Astrocyte of the spinal cord (primary cell): Measurements from ENCODE around the gene ANKRD40.
A peak's percentile ranks its signal among the peaks of the same experiment; 100 is the strongest.

ENCODE experiments used
- DNase-seq: peaks from one replicate; pipeline ENCODE4 v3.0.0; 2011; ENCODE audit warnings: low read depth, low spot score
- H3K4me3 ChIP-seq: 2 replicates; pipeline ENCODE4 v1.5.1; 2011; ENCODE audit warnings: low read depth, mild to moderate bottlenecking, low read length, moderate library complexity
- CTCF ChIP-seq: IDR thresholded peaks from 2 replicates; pipeline ENCODE4 v1.5.1; 2012; ENCODE audit warnings: low read depth, mild to moderate bottlenecking, low read length, inconsistent platforms
- in situ Hi-C: cut with HindIII; loops from 2 replicates; pipeline ENCODE4 v1.10.0; 2017; ENCODE audit warnings: low sequenced_read_pairs

Gene ANKRD40

GRCh38 chr17:50668025-50668837 lies 39.5 kb downstream of the ANKRD40 start:
- DNase-seq = peak; percentile 31
- TF ChIP-seq CTCF = no peak
- no peak overlapping the region for H3K4me3 ChIP-seq
- in situ Hi-C loops = no loop called here

- no peak for TF ChIP-seq CTCF
- in situ Hi-C loops = no loop called here
Observed at GRCh38 chr17:50667259-50668024, 40.3 kb downstream of the ANKRD40 start.

GRCh38 chr17:50666316-50666715 lies 41.4 kb downstream of the ANKRD40 start:
- TF ChIP-seq CTCF = no peak
- no peak for DNase-seq
- in situ Hi-C loops = no loop called here
- no peak overlapping the region for H3K4me3 ChIP-seq

More at GRCh38 chr17:50667259-50668024, 40.3 kb downstream of the ANKRD40 start:
- no peak for DNase-seq
- H3K4me3 ChIP-seq = no peak overlapping the region

GRCh38 chr17:50665838-50666237 lies 41.9 kb downstream of the ANKRD40 start:
- TF ChIP-seq CTCF = no peak
- H3K4me3 ChIP-seq = no peak overlapping the region
- in situ Hi-C loops = no loop called here
- no peak for DNase-seq

- no peak for TF ChIP-seq CTCF
- H3K4me3 ChIP-seq = no peak overlapping the region
- in situ Hi-C loops = no loop called here
- DNase-seq = no peak
Observed at GRCh38 chr17:50664788-50665458, 42.8 kb downstream of the ANKRD40 start.

GRCh38 chr17:50663812-50664374 lies 43.8 kb downstream of the ANKRD40 start:
- no peak for DNase-seq
- in situ Hi-C loops = no loop called here

More at GRCh38 chr17:50663812-50664374, 43.8 kb downstream of the ANKRD40 start:
- no peak overlapping the region for H3K4me3 ChIP-seq
- no peak for TF ChIP-seq CTCF
